BJ (cell line): ENCODE data around the gene PMM2. TPM values are rescaled to one million over a fixed set of nuclear protein-coding genes. Genes with fewer than 3 reads are reported as not detected.
"Not testable (repeated sequence)": the region's sequence is repeated elsewhere in the genome, so short reads cannot be mapped to it uniquely, and the experiment has no call there.

ENCODE experiments used
- CTCF ChIA-PET: fragments of 350-600 bp; formaldehyde crosslinking; extraction: SDS; loops from one replicate; lab custom pipeline; 2021; ENCODE audit warnings: antibody characterized with exemption, inconsistent platforms; lab: Yijun Ruan, JAX
- POLR2A ChIA-PET: fragments of 300-600 bp; sonication (Branson Sonifier 250); formaldehyde crosslinking; extraction: SDS; loops from one replicate; lab custom pipeline; 2021; ENCODE audit warnings: antibody characterized with exemption; lab: Charles Lee
- DNase-seq: peaks from one replicate; pipeline ENCODE4 v3.0.0-alpha.2; 2011; ENCODE audit warnings: low read depth
- H3K27me3 ChIP-seq: 2 replicates; pipeline ENCODE4 v1.6.0; 2011; ENCODE audit warnings: low read length; ENCODE audit not compliant: control insufficient read depth, insufficient read depth
- H3K36me3 ChIP-seq: 2 replicates; pipeline ENCODE4 v1.5.1; 2011; ENCODE audit warnings: low read length; ENCODE audit not compliant: control insufficient read depth, insufficient read depth
- H3K4me3 ChIP-seq: 2 replicates; pipeline ENCODE4 v1.5.1; 2011; ENCODE audit warnings: low read depth, mild to moderate bottlenecking, control low read depth, low read length
- CTCF ChIP-seq: IDR thresholded peaks from 2 replicates; pipeline ENCODE4 v1.5.1; 2011; ENCODE audit warnings: low read depth, mild to moderate bottlenecking, control low read depth, inconsistent platforms, low read length, moderate library complexity; ENCODE audit not compliant: insufficient read depth
- polyA plus RNA-seq: library from polyadenylated mRNA; depleted of rRNA; stranded (reverse); fragments of >200 nt; gene quantifications from 2 replicates; pipeline ENCODE4 v1.2.3, GENCODE V29; 2011

Gene PMM2
- polyA plus RNA-seq, 1 experiment = 30.4 TPM

GRCh38 chr16:8777217-8777616 is 20.4 kb upstream of the PMM2 start:
- ChIA-PET POLR2A (no interaction called here), CTCF (no interaction called here)
- Histone ChIP-seq H3K4me3 (no peak overlapping the region), H3K27me3 (no peaks in the 10 kb centered on the region), H3K36me3 (no peaks in the 10 kb centered on the region)
- TF ChIP-seq CTCF = no peak
- no peak for DNase-seq

DNA sequence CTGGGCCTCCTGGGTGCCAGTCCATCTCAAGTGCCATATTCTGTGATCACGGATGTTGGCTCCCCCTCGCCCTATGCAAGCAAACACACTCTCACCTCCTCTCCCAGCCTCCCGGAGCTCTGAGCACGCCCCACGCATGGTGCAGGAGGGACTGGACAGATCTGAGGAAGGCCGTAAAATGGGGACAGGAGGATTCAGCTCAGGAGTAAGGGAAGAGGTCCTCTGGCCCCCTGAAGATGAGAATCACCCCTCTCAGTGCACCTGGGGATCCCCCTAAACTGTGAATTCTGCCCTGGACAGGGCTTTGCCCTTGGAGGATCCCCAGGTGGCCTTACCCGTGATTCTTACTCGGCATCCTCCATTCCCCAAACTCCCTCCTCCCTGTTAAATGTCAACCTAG is 15.8 kb upstream of the PMM2 start:
- CTCF ChIA-PET = no interaction called here
- no peaks in the 10 kb centered on the region for H3K27me3 ChIP-seq
- no peak overlapping the region for H3K4me3 ChIP-seq
- no peaks in the 10 kb centered on the region for H3K36me3 ChIP-seq
- no peak for TF ChIP-seq CTCF
- no peak for DNase-seq
- POLR2A ChIA-PET = no interaction called here

- Histone ChIP-seq H3K27me3 (no peaks in the 10 kb centered on the region), H3K36me3 (no peaks in the 10 kb centered on the region), H3K4me3 (no peak overlapping the region)
- no peak for TF ChIP-seq CTCF
- ChIA-PET CTCF (no interaction called here), POLR2A (no interaction called here)
- DNase-seq = no peak
These were observed 15.0 kb upstream of the PMM2 start for GRCh38 chr16:8782673-8783072.

DNA sequence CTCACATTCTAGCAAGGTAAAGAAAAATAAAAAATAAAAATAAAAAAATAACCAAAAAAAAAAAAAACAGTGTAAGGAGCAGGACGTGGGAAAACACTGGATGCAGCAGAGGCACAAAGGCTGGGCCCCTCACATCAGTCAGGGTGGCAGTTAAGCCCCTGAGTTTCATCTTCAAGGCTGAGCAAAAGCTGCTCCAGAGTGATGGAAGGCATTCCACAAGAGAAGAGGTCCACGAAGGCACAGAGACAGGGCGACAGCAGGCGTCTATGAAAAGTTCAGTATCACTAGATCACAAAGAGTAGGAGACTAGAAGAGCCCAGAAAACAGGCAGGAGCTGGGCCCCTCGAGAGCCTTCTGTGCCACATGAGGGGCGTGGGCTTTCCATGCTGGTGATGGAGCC is 12.2 kb upstream of the PMM2 start:
- no peak for TF ChIP-seq CTCF
- DNase-seq = no peak
- Histone ChIP-seq H3K4me3 (no peak overlapping the region), H3K36me3 (no peaks in the 10 kb centered on the region), H3K27me3 (no peaks in the 10 kb centered on the region)
- CTCF ChIA-PET = no interaction called here
- POLR2A ChIA-PET = no interaction called here

DNA sequence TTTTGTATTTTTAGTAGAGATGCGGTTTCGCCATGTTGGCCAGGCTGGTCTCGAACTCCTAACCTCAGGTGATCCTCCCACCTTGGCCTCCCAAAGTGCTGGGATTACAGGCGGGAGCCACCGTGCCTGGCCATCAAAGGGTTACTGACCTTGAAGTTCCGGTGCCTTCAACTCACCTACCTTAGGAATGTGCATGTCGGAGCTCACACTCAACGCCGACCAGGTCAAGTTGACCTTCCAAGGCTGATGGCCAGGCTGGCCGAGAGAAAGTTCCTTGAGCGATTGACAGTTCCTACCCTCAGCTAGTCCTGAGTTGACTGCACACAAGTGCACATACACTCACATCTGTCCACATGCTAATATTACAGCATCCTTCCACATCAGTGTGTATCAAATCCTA is 11.3 kb upstream of the PMM2 start:
- POLR2A ChIA-PET, DNase-seq, H3K4me3 ChIP-seq, H3K27me3 ChIP-seq, H3K36me3 ChIP-seq: not testable (repeated sequence)
- CTCF ChIA-PET = interaction anchor here (0.9 kb wide), 1 partner anchor 126 kb away, joined by 3 read pairs; no protein-coding TSS in a partner anchor

DNA sequence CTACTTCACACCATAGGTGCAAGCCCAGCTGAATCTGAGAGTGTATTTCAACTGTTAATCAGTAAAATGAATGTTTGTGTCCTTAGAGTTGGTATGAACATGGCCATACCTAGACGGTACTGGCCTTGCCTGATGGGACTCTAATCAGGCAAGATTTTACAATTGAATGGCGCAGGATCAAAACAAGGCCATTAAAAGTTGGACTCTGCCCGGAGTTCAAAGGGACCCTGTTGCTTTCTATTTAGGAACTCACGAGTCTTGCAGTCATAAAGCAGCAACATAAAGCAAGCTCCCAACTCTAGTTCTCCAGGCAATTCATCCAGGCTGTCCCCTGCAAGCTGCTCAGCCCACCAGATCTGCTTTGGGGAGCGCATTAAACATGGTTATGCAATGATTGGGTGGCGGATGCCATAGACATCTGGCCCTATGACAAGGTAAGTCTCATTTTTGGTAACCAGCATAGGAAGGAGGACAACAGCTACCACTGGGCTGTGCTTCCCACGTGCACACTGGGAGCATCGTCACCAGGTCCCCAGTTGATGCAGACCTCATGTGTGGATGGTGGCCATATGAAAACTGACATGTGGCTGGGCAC is 9.0 kb upstream of the PMM2 start:
- DNase-seq = no peak
- POLR2A ChIA-PET = no interaction called here
- H3K4me3 ChIP-seq = no peak overlapping the region
- TF ChIP-seq CTCF = no peak
- H3K36me3 ChIP-seq = no peaks in the 10 kb centered on the region
- CTCF ChIA-PET = interaction anchor here (1.1 kb wide), 1 partner anchor 128 kb away, joined by 3 read pairs; no protein-coding TSS in a partner anchor
- no peaks in the 10 kb centered on the region for H3K27me3 ChIP-seq
